ENCODE measurements around the gene QKI.

DNA sequence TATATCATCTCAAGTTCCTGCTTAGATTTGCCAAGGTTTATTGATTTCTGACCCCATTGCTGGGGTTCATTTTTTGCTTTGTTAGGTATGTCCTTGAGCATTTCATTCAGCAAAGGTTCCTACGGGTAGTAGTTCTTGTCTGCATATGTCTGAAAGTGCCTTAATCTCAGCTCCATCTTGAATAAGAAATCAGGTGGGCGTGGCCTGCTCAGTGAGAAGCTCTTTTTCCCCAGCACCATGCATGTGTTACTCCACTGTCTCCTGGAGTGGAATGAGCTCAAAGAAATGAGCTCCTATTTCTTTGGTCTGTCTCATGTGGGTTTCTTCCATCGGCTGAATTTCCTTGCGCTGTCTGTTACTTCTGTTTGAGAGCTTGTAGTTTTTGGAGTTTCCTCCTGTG, 201.9 kb downstream of the QKI start:
- TF ChIP-seq, protein P1, sequence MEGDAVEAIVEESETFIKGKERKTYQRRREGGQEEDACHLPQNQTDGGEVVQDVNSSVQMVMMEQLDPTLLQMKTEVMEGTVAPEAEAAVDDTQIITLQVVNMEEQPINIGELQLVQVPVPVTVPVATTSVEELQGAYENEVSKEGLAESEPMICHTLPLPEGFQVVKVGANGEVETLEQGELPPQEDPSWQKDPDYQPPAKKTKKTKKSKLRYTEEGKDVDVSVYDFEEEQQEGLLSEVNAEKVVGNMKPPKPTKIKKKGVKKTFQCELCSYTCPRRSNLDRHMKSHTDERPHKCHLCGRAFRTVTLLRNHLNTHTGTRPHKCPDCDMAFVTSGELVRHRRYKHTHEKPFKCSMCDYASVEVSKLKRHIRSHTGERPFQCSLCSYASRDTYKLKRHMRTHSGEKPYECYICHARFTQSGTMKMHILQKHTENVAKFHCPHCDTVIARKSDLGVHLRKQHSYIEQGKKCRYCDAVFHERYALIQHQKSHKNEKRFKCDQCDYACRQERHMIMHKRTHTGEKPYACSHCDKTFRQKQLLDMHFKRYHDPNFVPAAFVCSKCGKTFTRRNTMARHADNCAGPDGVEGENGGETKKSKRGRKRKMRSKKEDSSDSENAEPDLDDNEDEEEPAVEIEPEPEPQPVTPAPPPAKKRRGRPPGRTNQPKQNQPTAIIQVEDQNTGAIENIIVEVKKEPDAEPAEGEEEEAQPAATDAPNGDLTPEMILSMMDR (optimal IDR thresholded peaks at IDR 0.05 in 1 of 3, IDR thresholded peaks at IDR 0.05 in 1 of 3, conservative IDR thresholded peaks at IDR 0.05 in 1 of 3; ENCODE audit: extremely low read depth in 1 of 3, insufficient read depth in 2 of 3, low read length in 3 of 3): no peak
- TF ChIP-seq EZH2 (IDR thresholded peaks at IDR 0.05; ENCODE audit: low read length): no peak

Data from keratinocyte (primary cell).